ENCODE data around the gene TEDDM1. TPM values are rescaled to one million over a fixed set of nuclear protein-coding genes. Genes with fewer than 3 reads are reported as not detected.
A peak's percentile ranks its signal among the peaks of the same experiment; 100 is the strongest.

The TEDDM1 gene
- total RNA-seq, 6 experiments from 2014 or later: not detected

GRCh38 chr1:182355723-182356098, 44.8 kb downstream of the TEDDM1 start:
- intact Hi-C loops (cut with DNase I): no loop called here
- H3K27me3 ChIP-seq: no peaks in the 10 kb centered on the region
- no peak overlapping the region for H3K4me3 ChIP-seq
- ATAC-seq (no peak), DNase-seq (no peak)
- no peaks in the 10 kb centered on the region for H3K36me3 ChIP-seq
- H3K27ac ChIP-seq: no peak overlapping the region
- H3K4me1 ChIP-seq: no peaks in the 10 kb centered on the region
- TF ChIP-seq CTCF (IDR thresholded peaks at IDR 0.05): no peak
- no peak for TF ChIP-seq POLR2A (IDR thresholded peaks at IDR 0.05)
- no peaks in the 10 kb centered on the region for H3K9me3 ChIP-seq
- WGBS (ENCODE audit: insufficient coverage, low coverage, low lambda C conversion rate, missing lambda C conversion rate): 93% methylated on average over 2 of the region's 2 CpGs

DNA sequence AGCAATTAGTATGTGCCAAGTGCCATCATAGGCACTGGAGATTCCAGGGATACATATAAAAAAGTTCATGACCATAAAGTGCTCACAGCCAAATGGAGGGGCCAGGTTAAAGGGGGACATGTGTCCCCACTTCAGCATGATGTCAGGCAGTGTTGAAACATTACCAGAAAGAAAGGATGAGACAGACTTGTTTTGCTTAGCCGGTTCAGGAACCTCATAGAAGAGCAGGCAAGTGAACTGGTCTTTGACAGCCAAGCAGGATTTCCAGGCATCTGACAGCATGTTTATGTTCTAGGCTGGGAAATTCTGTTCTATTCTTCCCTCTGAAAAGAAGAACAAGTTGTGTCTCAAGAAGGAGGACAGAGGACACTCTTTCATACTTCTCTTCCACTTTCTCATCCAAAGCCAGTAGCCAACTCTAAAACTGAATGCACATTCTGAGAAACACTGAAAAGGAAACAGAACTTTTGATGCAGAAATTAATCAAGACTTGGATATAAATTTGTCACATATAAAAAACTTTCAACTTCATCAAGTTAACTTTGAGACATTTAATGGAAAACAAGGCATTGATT, 48.6 kb downstream of the TEDDM1 start:
- H3K9me3 ChIP-seq: no peaks in the 10 kb centered on the region
- H3K27ac ChIP-seq: no peak overlapping the region
- DNase-seq (no peak), ATAC-seq (no peak)
- intact Hi-C loops (cut with DNase I): no loop called here
- H3K27me3 ChIP-seq: no peaks in the 10 kb centered on the region
- H3K36me3 ChIP-seq: no peaks in the 10 kb centered on the region
- no peak overlapping the region for H3K4me3 ChIP-seq
- no peaks in the 10 kb centered on the region for H3K4me1 ChIP-seq
- 100% methylated on average over 1 of the region's 1 CpG for WGBS (ENCODE audit: insufficient coverage, low coverage, low lambda C conversion rate, missing lambda C conversion rate)
- no peak for TF ChIP-seq POLR2A (IDR thresholded peaks at IDR 0.05)
- TF ChIP-seq CTCF (IDR thresholded peaks at IDR 0.05): no peak

- Histone ChIP-seq H3K4me3 (no peak overlapping the region), H3K9me3 (no peaks in the 10 kb centered on the region), H3K36me3 (no peaks in the 10 kb centered on the region), H3K4me1 (no peaks in the 10 kb centered on the region), H3K27ac (no peak overlapping the region), H3K27me3 (no peaks in the 10 kb centered on the region)
- ATAC-seq (peak in 3 of 4 donors; percentile 35 to 57 (median 36)), DNase-seq (no peak)
- TF ChIP-seq POLR2A (IDR thresholded peaks at IDR 0.05) (no peak), CTCF (IDR thresholded peaks at IDR 0.05) (no peak)
- WGBS (ENCODE audit: insufficient coverage, low coverage, low lambda C conversion rate, missing lambda C conversion rate): 83% methylated on average over 1 of the region's 2 CpGs
- intact Hi-C loops (cut with DNase I): no loop called here
These were observed 49.6 kb downstream of the TEDDM1 start for GRCh38 chr1:182350839-182351238.

DNA sequence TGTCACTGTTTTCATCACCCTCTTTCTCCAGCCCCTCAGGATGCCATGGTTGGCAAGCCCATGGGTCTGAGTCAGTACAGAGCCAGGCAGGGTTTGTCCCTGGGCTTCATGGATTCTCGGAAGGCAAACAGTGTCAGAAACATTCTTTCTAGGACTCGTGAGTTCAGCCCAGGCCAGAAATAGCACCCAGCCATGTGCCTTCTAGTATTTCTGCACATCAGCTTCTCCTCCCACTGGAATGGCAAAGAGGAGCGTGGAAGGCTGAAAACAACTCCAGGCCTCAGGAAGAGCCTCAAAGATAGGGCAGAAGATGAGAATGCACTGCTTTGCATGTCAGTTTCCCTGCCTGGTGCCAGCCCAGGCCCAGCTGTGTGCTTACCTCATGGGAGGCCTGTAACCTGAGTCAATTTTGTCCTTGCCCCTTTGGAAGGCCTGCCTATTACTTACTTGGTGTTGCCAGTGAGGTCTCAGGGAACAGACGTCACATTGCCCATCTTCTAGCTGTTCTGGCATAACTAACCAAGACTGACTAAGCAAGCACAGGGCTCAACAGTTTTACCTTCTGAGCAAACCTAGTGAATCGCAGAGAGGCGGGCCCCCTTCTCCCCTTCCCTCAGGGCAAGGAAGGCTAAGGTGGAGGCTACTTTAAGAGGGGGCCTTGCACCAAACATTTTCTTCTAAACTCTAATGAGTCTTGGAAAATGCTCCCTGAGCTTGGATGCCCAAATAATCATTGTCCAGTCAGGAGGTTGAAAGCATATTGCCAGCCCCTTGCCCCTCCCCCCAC, 51.3 kb downstream of the TEDDM1 start:
- ATAC-seq (no peak), DNase-seq (no peak)
- 80% methylated on average over 4 of the region's 6 CpGs for WGBS (ENCODE audit: insufficient coverage, low coverage, low lambda C conversion rate, missing lambda C conversion rate)
- no peaks in the 10 kb centered on the region for H3K27me3 ChIP-seq
- intact Hi-C loops (cut with DNase I): no loop called here
- H3K27ac ChIP-seq: no peak overlapping the region
- no peaks in the 10 kb centered on the region for H3K9me3 ChIP-seq
- H3K4me1 ChIP-seq: no peaks in the 10 kb centered on the region
- H3K36me3 ChIP-seq: no peaks in the 10 kb centered on the region
- H3K4me3 ChIP-seq: no peak overlapping the region
- no peak for TF ChIP-seq CTCF (IDR thresholded peaks at IDR 0.05)
- no peak for TF ChIP-seq POLR2A (IDR thresholded peaks at IDR 0.05)

Other genes starting within 250 kb of the TEDDM1 start
- gene GLUL, start 8.9 kb downstream of the TEDDM1 start, total RNA-seq: 100 to 1,000 TPM; 184 to 493 (median 389) TPM
- not detected for gene RGSL1, start 49.5 kb upstream of the TEDDM1 start, total RNA-seq
- gene RNASEL, start 188.6 kb upstream of the TEDDM1 start, total RNA-seq: 1 to 10 TPM; 1.8 to 3.3 (median 2.1) TPM
- gene RGS16, start 203.7 kb upstream of the TEDDM1 start, total RNA-seq: 1 to 10 TPM in 3 of 6 experiments, under 1 TPM in 3; 0.15 to 3.4 (median 0.99) TPM

All from right lobe of liver (tissue), 6 donors.